ENCODE measurements around the gene FHOD1. TPM values are rescaled to one million over a fixed set of nuclear protein-coding genes. Genes with fewer than 3 reads are reported as not detected.
A peak's percentile ranks its signal among the peaks of the same experiment; 100 is the strongest.

The FHOD1 gene
- total and polyA plus RNA-seq, 2 of the 13 experiments (the other 11 are each of a cell fraction or from before 2014, with no cell fraction given): 20.0 to 20.8 TPM

GRCh38 chr16:67184995-67185650, 62.2 kb downstream of the FHOD1 start (continued):
- TF ChIP-seq ZSCAN5A (CRISPR knock-in tag; IDR thresholded peaks at IDR 0.05; ENCODE audit: borderline replicate concordance): no peak
- TF ChIP-seq SYNCRIP (IDR thresholded peaks at IDR 0.05; ENCODE audit: insufficient read depth, low read depth, low read length): no peak
- TF ChIP-seq HNF1A (IDR thresholded peaks at IDR 0.05; ENCODE audit: low read depth): no peak
- peak; percentile 53; the same call in 1 of the 2 replicates for TF ChIP-seq HNF1A (CRISPR knock-in tag; IDR thresholded peaks at IDR 0.05; ENCODE audit: borderline replicate concordance)
- TF ChIP-seq BCL6 (CRISPR knock-in tag; IDR thresholded peaks at IDR 0.05): peak; percentile 64
- TF ChIP-seq MYPOP (CRISPR knock-in tag; IDR thresholded peaks at IDR 0.05): peak; percentile 49; the same call in 1 of the 2 replicates
- no peak for TF ChIP-seq AKAP8 (CRISPR knock-in tag; IDR thresholded peaks at IDR 0.05)
- TF ChIP-seq ZNF276 (CRISPR knock-in tag; IDR thresholded peaks at IDR 0.05; ENCODE audit: low read depth): peak; percentile 23; the same call in 1 of the 2 replicates
- TF ChIP-seq PAWR (CRISPR knock-in tag; IDR thresholded peaks at IDR 0.05; ENCODE audit: borderline replicate concordance): no peak
- peak; percentile 77 for TF ChIP-seq FOSL2 (CRISPR knock-in tag; IDR thresholded peaks at IDR 0.05)
- no peak for TF ChIP-seq ZSCAN30 (CRISPR knock-in tag; IDR thresholded peaks at IDR 0.05)
